ENCODE measurements around the gene TEX30. TPM values are rescaled to one million over a fixed set of nuclear protein-coding genes. Genes with fewer than 3 reads are reported as not detected.

The TEX30 gene
- total RNA-seq, 2 experiments from 2014 or later, result 30.5 to 32.8 TPM

GRCh38 chr13:102779436-102780159 lies 6.0 kb upstream of the TEX30 start:
- H3K9me3 Mint-ChIP-seq, result peaks cover 1% of the 10 kb centered on the region
- peak overlapping the region; percentile 45 for H3K4me3 Mint-ChIP-seq
- CTCF ChIA-PET, result no interaction called here
- intact Hi-C loops (cut with micrococcal nuclease), result loop anchor here (2.0 to 10.0 kb wide), 2 partner anchors 19 to 385 kb away; partner anchors contain the start of genes BIVM and POGLUT2
- peaks cover 25% of the 10 kb centered on the region for H3K36me3 Mint-ChIP-seq (ENCODE audit: low read depth)
- POLR2A ChIA-PET, result no interaction called here
- no peaks in the 10 kb centered on the region for H3K27me3 Mint-ChIP-seq
- peak overlapping the region; percentile 96 for H3K27ac Mint-ChIP-seq
- TF ChIP-seq CTCF (IDR thresholded peaks at IDR 0.05), result no peak
- ATAC-seq, result peak; percentile 90
- DNase-seq, result peak; percentile 65
- H3K4me1 Mint-ChIP-seq (ENCODE audit: low read depth), result peaks cover 34% of the 10 kb centered on the region

- no peak overlapping the region for H3K4me3 Mint-ChIP-seq
- H3K27ac Mint-ChIP-seq, result no peak overlapping the region
- peaks cover 44% of the 10 kb centered on the region for H3K4me1 Mint-ChIP-seq (ENCODE audit: low read depth)
- ATAC-seq (no peak), DNase-seq (no peak)
- TF ChIP-seq CTCF (IDR thresholded peaks at IDR 0.05), result no peak
- POLR2A ChIA-PET, result no interaction called here
- H3K27me3 Mint-ChIP-seq, result no peaks in the 10 kb centered on the region
- peaks cover 20% of the 10 kb centered on the region for H3K36me3 Mint-ChIP-seq (ENCODE audit: low read depth)
- intact Hi-C loops (cut with micrococcal nuclease), result loop anchor here (2.0 to 10.0 kb wide), 2 partner anchors 21 to 383 kb away; partner anchors contain the start of genes BIVM and POGLUT2
- H3K9me3 Mint-ChIP-seq, result peaks cover 1% of the 10 kb centered on the region
- CTCF ChIA-PET, result interaction anchor here (1.0 kb wide), 1 partner anchor 19 kb away, joined by 3 read pairs; no protein-coding TSS in a partner anchor
These were observed 4.2 kb upstream of the TEX30 start for GRCh38 chr13:102777736-102778135.

- ATAC-seq (no peak), DNase-seq (no peak)
- ChIA-PET CTCF (interaction anchor here (1.0 kb wide), 1 partner anchor 22 kb away, joined by 3 read pairs; no protein-coding TSS in a partner anchor), POLR2A (no interaction called here)
- Mint-ChIP-seq H3K27ac (no peak overlapping the region), H3K27me3 (no peaks in the 10 kb centered on the region), H3K4me3 (no peak overlapping the region), H3K36me3 (ENCODE audit: low read depth) (peaks cover 20% of the 10 kb centered on the region), H3K9me3 (no peaks in the 10 kb centered on the region), H3K4me1 (ENCODE audit: low read depth) (peaks cover 56% of the 10 kb centered on the region)
- intact Hi-C loops (cut with micrococcal nuclease), result loop anchor here (10.0 kb wide), 1 partner anchor 381 kb away; no protein-coding TSS in a partner anchor
- no peak for TF ChIP-seq CTCF (IDR thresholded peaks at IDR 0.05)
These were observed 2.7 kb upstream of the TEX30 start for GRCh38 chr13:102776271-102776670.

GRCh38 chr13:102774591-102775520 lies 1.3 kb upstream of the TEX30 start:
- intact Hi-C loops (cut with micrococcal nuclease), result loop anchor here (5.0 to 10.0 kb wide), 3 partner anchors 72 to 380 kb away; partner anchors contain the start of genes ERCC5 and TPP2
- Mint-ChIP-seq H3K27me3 (no peaks in the 10 kb centered on the region), H3K27ac (peak overlapping the region; percentile 95), H3K4me3 (peak overlapping the region; percentile 88), H3K9me3 (no peaks in the 10 kb centered on the region), H3K4me1 (ENCODE audit: low read depth) (peaks cover 57% of the 10 kb centered on the region), H3K36me3 (ENCODE audit: low read depth) (peaks cover 16% of the 10 kb centered on the region)
- CTCF ChIA-PET, result interaction anchor here (1.6 to 2.1 kb wide), 3 partner anchors 25 to 183 kb away, joined by 6 to 11 read pairs (median 8); no protein-coding TSS in a partner anchor
- POLR2A ChIA-PET, result interaction anchor here (0.8 to 4.8 kb wide), 7 partner anchors 9 to 179 kb away, joined by 3 to 23 read pairs (median 6); partner anchors contain the start of genes ERCC5 and TPP2
- TF ChIP-seq CTCF (IDR thresholded peaks at IDR 0.05), result no peak
- ATAC-seq (no peak), DNase-seq (no peak)
